Measurements from ENCODE around the gene PDIA6.

Gene PDIA6

GRCh38 chr2:10812362-10813162 lies at the start of gene PDIA6:
PDIA6 (minus strand) TSS chr2:10812785; CDS start chr2:10812696, 89 bp downstream.
- peak; percentile 97 for DNase-seq

- DNase-seq: no peak
These were observed 49.7 kb upstream of the PDIA6 start for GRCh38 chr2:10862330-10862729.

GRCh38 chr2:10861765-10862164 lies 49.2 kb upstream of the PDIA6 start:
- no peak for DNase-seq

- no peak for DNase-seq
These were observed 48.3 kb upstream of the PDIA6 start for GRCh38 chr2:10860814-10861325.

- DNase-seq: no peak
These were observed 47.7 kb upstream of the PDIA6 start for GRCh38 chr2:10860081-10860813.

- no peak for DNase-seq
These were observed 46.7 kb upstream of the PDIA6 start for GRCh38 chr2:10859278-10859677.

GRCh38 chr2:10848541-10848940 lies 36.0 kb upstream of the PDIA6 start:
- DNase-seq: no peak

- DNase-seq: no peak
These were observed 34.4 kb upstream of the PDIA6 start for GRCh38 chr2:10847008-10847407.

- peak; percentile 15 for DNase-seq
These were observed 33.7 kb upstream of the PDIA6 start for GRCh38 chr2:10846110-10846861.

- DNase-seq: no peak
These were observed 33.1 kb upstream of the PDIA6 start for GRCh38 chr2:10845640-10846039.

- DNase-seq: peak; percentile 72
These were observed 31.5 kb upstream of the PDIA6 start for GRCh38 chr2:10844097-10844496.

- no peak for DNase-seq
These were observed 29.9 kb upstream of the PDIA6 start for GRCh38 chr2:10842506-10842905.

- no peak for DNase-seq
These were observed 29.1 kb upstream of the PDIA6 start for GRCh38 chr2:10841547-10842219.

- DNase-seq: no peak
These were observed 27.2 kb upstream of the PDIA6 start for GRCh38 chr2:10839813-10840212.

- no peak for DNase-seq
These were observed 26.1 kb upstream of the PDIA6 start for GRCh38 chr2:10838734-10839133.

GRCh38 chr2:10837298-10838266 lies 25.0 kb upstream of the PDIA6 start:
- no peak for DNase-seq

GRCh38 chr2:10835052-10835970 lies 22.7 kb upstream of the PDIA6 start:
- peak; percentile 91 for DNase-seq

GRCh38 chr2:10834068-10834655 lies 21.6 kb upstream of the PDIA6 start:
- no peak for DNase-seq

- DNase-seq: no peak
These were observed 20.4 kb upstream of the PDIA6 start for GRCh38 chr2:10833021-10833420.

All from DMS53 (cell line).